ENCODE measurements around the gene LRRFIP2.
"Not testable (repeated sequence)": the region's sequence is repeated elsewhere in the genome, so short reads cannot be mapped to it uniquely, and the experiment has no call there.

LRRFIP2 gene

DNA sequence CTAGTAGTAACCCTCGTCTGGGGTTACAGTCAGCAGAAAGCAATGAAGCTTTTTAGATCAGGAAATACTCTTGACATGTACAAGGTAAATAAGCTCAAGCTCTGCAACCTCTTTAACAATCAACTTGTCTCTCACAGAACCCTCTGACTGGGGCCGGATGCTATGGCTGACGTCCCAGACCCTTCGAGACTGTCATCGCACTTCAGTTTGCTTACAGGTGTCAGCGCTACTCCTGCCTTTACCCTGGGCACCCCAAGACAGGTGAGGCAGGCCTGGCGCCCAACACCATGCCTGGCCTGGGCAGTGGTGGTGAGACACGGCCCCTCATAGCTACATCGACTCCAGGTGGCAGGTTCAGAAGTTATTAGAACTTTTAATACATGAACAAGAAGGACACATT, 30.6 kb downstream of the LRRFIP2 start:
- DNase-seq (ENCODE audit: low read depth, low spot score), result no peak

DNA sequence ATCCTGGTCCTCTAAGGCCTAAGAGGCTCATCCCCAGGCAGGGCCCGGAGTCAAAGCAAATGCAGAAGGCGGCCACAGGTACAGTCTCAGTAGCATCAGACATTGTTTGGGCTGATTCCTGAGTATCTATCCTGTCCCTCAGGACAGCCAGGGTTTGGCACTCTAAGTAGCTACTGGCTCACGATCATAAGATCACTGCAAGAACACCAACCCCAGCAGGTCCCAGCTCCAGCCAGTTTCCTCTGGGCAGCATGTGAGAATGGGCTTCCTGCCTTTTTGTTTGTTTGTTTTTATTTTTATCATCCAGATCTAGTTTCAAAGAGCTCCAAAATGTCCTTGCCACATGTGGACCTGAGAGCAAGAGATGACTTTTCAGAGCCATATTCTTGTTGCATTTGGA, 32.7 kb downstream of the LRRFIP2 start:
- DNase-seq (ENCODE audit: low read depth, low spot score), result no peak

DNA sequence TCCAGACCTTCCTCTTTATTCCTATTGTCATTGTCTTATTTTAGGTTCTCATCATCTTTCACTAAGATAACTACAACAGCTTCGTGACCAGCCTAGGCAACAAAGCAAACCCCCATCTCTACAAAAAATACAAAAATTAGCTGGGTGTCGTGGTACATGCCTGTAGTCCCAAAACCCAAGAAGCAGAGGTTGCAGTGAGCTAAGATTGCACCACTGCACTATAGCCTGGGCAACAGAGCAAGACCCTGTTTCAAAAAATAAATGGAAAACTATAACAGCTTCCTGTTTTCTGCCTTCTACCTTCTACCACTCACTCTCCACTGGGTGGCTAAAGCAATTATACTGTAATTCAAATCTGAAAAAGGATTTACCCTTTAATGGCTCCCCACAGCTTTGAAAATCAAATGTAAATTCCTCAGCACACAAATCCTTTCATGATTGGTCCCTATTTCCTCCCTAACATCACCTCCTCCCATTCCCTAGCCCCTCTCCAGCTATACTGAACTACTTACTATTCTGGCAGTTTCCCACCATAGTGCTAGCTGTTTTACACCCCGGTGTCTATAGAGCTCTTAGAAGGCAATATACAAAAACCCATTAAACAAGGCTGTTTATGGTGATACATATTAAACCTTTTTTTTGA, 33.4 kb downstream of the LRRFIP2 start:
- no peak for DNase-seq (ENCODE audit: low read depth, low spot score)

DNA sequence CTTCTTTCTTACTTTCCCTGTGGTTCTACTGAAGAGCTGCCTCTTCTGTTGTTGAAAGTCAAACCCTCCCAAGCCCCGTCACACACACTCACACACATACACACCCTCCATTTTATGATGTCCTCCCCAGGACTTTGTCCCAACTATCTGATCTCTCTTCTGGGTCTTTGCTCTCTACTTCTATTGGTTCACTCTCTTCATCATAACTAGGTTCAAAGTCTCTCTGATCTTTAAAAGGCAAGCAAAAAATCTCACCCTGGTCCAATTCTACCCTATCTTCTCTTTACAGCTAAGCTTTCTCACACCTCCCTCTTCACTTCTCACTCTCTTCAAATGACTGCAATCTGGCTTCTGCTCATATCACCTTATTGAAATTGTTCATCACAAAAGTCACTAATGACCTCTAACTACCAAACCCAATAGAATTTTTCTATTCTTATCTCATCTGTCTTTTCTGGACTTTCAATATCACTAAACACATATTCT, 34.8 kb downstream of the LRRFIP2 start:
- no peak for DNase-seq (ENCODE audit: low read depth, low spot score)

DNA sequence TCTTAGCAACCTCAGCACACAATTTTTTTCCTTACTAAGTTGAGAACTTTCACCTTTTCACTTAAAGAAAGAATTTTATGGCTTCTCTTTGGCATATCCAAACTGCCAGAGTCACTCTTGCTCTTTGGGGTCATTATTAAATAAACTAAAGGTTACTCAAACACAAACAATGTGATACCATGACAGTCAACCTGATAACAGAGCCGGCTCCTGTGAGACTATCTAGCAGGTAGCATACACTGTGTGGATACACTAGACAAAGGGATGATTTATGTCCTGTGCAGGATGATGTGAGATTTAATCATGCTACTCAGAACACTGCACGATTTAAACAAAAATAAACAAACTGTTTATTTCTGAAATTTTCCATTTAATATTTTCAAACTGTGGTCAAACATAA, 35.6 kb downstream of the LRRFIP2 start:
- DNase-seq (ENCODE audit: low read depth, low spot score), result no peak

DNA sequence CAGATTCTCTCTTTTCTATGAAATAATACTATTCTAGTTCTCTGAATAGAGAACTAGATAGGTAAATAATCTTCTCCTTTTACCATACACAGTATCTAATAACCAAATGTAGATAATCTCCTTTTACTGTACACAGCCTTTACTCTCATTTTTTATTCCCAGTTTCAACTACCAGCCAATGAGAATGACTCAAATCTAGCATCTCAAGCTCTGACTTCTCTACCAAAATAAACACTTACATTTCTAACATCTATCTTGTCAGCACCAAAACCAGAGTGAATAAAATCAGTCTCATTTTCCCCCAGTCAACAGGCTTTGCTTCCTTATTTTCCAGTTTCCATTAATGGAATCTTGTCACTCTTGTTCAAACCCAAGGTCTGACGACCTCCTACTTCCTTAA, 36.9 kb downstream of the LRRFIP2 start:
- DNase-seq (ENCODE audit: low read depth, low spot score), result no peak

DNA sequence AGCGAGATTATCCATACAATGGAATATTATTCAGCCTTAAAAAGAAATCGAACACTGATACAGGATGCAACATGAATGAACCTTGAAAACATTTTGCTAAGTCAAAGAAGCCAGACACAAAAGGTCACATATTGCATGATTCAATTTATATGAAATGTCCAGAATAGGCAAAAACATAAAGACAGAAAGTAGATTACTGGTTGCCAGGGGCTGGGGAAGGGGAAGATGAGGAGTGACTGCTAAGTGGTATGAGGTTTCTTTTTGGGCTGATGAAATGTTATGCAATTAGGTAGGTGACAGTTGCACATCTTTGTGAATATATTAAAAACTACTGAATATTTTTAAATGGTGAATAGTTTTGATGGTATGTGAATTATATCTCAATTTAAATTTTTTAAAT, 38.3 kb downstream of the LRRFIP2 start:
- DNase-seq (ENCODE audit: low read depth, low spot score), result no peak

DNA sequence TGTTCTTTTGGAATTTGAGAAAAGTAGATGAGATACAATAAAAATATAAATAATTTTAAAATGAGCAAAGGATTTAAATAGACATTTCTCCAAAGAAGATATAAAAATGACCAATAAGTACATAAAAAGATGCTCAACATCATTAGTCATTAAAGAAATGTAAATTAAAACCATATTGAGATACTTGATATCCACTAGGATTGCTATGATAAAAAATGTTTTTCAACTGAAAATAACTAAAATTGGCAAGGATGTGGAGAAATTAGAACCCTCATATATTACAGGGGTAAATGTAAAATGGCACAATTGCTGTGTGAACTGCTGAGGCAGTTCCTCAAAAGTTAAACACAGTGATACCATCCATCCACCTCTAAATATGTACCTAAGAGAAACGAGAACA, 38.8 kb downstream of the LRRFIP2 start:
- DNase-seq (ENCODE audit: low read depth, low spot score), result no peak

DNA sequence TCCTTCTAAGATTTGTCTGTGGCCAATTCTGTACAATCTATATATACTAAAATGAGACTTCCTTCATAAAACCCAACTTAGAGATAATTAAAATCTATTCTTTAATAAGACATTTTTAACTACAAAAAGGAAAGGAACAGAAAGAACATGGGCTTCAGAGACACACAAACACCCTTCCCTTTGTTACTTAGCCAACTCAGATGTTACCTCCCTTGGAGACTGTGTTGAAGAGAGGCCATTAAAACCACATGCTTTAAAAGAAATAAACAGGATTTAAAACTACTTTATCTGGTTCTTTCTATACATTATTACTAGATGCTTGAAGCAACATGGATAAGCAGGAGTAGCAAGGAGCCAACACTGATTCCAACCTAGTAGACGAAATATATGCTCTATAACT, 42.0 kb downstream of the LRRFIP2 start:
- no peak for DNase-seq (ENCODE audit: low read depth, low spot score)

DNA sequence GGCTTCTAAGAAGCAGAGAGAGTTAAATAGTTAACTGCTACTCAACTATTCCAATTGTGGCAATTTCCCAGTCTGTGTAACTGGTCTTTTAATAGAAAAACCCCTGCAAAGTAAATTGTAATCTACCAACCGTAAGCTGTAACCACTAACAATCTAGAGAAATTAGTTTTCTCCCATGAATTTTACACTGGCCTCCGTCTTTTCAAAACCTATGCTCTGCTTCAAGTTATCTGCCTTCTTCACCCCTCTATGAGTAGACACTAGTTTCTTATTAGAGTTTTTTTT, 42.6 kb downstream of the LRRFIP2 start:
- no peak for DNase-seq (ENCODE audit: low read depth, low spot score)

DNA sequence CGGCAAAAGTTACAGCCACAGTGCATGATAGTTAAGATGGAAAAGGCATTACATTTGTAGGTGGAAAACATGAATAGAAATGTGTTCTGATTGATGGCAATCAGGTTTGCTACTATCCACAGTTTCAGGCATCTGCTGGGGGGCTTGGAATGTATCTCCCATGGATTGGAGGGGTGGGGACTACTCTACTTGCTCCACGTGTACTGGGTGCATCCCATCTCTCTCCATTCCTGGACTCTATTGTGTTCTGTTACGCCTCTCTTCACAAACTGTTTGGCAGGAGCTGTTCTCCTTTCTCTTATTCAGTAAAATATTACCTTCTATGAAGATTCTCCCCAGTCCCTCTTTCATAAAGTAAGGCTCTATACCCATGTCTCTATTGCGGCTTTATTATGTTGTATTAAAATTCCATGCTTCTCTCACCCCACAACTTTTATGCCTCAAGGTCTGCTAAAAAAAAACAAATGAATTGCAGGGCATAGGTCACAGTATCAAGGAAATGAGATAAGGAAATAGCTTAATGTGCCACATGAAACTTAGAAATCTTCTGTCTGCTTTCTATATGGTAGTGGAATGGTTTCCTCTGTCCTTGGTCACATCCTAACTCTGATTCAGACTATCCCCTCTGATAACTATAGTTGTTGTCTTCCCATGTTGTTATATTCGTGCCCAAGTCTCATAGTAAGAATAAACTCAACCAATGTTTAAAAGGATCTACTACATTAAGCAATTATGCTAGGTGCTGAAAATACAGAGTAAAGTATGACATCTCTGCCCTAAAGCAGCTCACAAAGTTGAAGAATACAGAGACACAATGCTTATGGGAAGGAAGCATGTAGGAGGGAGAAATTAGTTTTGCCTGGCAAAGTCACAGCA, 43.2 kb downstream of the LRRFIP2 start:
- DNase-seq (ENCODE audit: low read depth, low spot score), result no peak

DNA sequence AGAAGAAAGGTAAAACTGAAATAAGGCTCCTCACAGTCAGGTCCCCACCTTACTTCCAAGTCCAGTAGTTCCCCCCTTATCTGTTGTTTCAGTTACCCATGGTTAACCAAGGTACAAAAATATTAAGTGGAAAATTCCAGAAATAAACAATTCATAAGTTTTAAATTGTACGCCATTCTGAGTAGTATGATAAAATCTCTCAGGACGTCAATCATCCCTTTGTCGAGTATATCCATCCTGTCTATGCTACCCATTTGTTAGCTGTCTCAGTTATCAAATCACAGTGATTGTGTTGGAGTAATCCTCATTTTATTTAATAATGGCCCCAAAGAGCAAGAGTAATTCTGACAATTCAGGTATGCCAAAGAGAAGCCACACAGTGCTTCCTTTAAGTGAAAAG, 43.9 kb downstream of the LRRFIP2 start:
- no peak for DNase-seq (ENCODE audit: low read depth, low spot score)

DNA sequence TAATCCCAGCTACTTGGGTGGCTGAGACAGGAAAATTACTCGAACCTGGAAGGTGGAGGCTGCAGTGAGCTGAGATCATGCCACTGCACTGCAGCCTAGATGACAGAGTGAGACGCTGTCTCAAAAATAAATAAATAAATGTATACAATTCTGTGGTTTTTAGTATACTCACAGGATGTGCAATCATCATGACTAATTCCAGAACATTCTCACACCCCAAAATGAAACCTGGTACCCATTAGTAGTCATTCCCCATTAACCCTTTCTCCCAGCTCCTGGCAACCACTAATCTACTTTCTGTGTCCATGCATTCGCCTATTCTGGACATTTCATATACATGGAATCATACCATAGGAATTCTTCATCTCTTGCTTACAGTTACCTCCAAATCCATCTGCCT, 44.5 kb downstream of the LRRFIP2 start:
- DNase-seq (ENCODE audit: low read depth, low spot score), result no peak

DNA sequence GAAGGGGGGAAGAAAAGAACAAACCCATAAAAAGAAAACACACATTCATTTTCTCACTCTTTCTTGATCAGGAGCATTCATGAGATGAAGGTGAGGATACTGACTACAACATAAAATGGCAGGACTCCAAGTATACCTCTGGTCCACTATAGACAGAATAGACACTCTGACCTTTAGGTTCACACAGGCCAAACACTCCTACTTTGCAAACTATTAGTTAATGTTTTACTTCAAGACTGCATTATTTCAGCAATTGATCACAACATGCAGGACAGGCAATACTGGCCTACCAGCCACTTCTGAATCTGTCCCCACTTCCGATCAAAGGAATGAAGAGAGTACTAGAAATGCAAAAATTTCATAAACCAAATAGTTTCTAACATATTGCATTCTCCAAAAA, 47.0 kb downstream of the LRRFIP2 start:
- no peak for DNase-seq (ENCODE audit: low read depth, low spot score)

DNA sequence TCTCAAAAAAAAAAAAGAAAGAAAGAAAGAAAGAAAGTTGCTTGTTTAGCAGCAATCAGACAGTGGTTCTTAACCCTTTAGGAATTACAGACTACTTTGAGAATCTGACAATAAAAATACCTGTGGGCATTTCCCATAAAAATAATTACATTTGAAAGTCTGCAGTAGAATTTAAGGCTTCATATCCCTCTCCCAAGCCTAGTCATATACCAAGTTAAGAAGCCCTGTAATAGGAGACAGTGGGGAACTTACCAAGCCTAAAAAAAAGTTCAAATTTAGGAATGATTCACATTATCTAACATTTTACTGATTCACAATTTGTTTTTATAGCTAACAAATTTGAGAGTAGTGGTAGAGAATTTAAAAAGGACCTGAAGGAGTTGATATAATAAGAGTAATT, 47.5 kb downstream of the LRRFIP2 start:
- DNase-seq (ENCODE audit: low read depth, low spot score), result no peak

DNA sequence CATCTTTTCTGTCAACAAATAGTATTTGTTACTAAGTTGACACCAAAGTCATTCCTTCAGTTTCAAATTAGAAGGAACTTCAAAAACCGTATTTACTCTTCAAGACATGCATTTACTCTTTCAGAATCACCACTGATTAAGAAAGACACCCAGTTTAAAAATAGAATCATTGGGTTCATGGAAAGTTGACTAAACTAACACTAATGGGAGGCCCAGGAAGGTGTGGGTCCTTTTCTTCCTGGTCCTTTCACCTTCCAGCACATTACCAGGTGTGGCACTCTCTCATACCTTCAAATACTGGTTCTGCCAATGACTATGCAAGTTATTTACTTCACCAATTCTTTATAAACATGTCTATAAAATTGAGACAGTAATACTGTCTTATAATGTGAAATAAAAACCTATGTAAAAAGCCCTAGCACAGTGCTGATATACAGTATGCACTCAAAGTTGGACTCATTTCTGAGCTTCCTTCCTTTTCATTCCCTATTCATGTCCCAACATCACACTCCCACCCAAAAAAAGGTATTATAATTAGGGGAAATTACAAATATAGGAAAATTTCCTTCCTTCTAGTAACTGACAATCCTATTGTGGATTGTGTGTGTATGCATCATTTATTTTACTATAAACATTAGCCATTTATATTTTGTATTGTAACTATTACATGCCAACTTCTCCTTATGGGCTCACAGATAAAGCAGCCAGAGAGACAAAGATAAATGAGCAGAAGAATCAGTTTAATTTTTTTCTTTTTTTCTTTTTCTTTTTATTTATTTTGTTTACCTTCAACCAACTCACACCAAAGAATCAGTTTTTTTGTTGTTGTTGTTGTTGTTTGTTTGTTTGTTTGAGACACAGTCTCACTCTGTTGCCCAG, 48.9 kb downstream of the LRRFIP2 start:
- no peak for DNase-seq (ENCODE audit: low read depth, low spot score)

DNA sequence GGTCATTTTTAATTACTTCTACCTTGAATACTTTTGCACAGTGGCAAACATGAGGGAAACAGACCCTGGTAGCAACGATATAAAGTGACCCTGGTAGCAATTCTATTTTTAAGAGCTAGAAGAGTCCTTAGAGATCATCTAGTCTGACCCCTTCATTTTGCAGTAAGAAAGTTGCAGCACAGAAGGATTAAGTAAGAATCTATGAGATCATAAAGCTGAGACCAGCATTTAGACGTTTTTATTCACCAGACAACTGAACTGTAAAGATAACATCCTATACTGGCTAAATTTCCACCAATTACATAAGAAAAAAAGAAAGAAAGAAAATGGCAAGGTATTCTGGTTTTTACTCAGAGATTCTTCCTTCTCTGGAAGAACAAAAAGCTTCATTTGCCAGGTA, 49.9 kb downstream of the LRRFIP2 start:
- DNase-seq (ENCODE audit: low read depth, low spot score), result no peak

DNA sequence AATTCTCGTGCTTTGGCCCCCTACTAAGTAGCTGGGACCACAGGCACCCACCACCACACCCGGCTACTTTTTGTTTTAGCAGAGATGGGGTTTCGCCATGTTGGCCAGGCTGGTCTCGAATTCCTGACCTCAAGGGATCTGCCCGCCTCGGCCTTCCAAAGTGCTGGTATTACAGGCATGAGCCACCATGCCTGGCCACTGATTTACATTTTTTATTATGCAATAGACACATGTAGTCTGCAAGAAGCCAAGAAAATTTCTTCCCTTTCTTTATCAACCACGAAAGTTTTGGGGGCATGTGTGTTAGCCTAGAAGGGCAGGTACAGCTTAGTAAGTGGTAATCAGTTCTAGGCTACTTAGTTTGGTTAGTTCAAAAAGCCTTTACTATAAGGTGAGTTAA, 51.1 kb downstream of the LRRFIP2 start:
- DNase-seq (ENCODE audit: low read depth, low spot score), result no peak

DNA sequence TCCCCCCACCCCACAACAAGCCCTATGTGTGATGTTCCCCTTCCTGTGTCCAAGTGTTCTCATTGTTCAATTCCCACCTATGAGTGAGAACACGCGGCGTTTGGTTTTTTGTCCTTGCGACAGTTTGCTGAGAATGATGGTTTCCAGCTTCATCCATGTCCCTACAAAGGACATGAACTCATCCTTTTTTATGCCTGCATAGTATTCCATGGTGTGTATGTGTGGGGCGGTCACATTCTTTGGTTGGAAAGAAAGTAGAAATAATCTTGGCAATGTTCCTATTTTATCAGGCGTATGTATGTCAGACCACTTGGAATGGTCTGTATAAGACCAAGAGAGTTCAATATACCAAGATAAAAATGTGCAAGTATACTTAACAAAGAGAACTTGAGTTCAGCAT, 52.3 kb downstream of the LRRFIP2 start:
- not testable (repeated sequence) for DNase-seq (ENCODE audit: low read depth, low spot score)

DNA sequence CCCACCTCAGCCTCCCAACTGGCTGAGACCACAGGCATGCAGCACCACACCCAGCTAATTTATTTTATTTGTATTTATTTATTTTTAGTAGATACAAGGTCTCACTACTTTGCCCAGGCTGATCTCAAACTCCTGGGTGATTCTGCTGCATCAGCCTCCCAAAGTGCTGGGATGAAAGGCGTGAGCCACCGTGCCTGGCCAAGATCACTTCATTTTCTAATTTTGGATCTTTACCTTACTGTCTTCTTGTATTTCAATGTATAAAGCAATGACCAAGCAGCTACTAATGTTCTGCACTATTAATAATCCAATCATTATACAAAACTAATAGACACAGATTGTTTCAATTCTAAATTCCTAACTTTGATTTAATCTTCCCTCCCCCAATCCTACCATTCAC, 56.2 kb downstream of the LRRFIP2 start:
- DNase-seq (ENCODE audit: low read depth, low spot score), result no peak

DNA sequence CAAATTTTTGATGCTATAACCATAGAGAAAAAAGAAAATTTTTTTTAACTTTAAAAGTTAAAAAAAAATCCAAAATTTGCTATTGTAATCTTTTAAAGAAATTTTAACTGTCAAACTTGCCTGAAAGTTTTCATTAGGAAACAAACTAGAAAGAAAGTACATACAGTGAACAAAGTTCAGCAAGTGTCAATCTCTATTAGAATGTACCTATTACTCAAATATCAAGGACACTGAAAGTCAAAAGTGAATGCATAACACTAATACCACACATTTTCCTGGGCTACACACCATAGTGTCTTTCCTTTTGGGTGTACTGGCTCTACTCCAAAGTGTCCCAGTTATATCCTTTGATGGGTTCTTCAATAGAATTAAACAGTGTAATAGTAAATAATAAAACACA, 56.8 kb downstream of the LRRFIP2 start:
- no peak for DNase-seq (ENCODE audit: low read depth, low spot score)

DNA sequence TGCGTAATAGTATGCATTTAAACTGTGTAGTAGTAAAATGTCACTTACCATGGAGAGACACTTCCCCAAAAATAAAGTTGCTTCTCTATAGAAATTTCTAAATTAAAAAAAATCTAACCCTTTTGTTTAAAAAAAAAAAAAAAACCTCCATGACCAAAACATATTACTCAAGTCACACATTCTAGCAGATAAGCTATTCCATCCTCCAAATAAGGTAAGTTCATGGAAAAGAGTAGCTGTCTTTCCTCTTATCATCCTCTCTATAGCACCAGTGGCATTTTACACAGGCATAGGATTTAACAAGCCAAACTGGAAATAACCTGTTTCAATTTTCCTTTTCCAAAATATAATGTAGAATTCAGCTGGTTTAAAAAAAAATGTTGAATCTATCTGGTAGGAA, 57.4 kb downstream of the LRRFIP2 start:
- DNase-seq (ENCODE audit: low read depth, low spot score), result no peak

DNA sequence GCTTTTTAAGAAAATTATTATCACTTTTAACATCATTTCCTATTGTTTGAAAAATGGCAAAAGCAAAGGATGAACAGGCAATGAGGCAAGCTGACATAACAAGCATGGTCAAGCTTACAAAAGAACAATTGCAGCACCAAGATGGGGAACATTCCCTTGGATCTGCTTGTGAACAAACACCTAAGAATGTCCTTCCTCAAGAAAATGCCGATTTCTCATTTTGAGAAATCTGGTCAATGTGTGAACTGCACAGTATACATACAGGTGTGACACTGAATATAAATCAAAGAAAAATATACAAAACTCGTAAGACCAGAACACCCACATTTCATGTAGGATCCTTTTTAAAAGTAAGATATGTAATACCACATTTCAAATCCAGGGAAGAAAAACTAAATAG, 58.9 kb downstream of the LRRFIP2 start:
- no peak for DNase-seq (ENCODE audit: low read depth, low spot score)
